HEK293T (cell line): ENCODE data around the gene DPY19L3.

Experiments
- CTCF ChIA-PET: fragments of 350-600 bp; formaldehyde crosslinking; extraction: SDS; loops from one replicate; lab custom pipeline; 2021; ENCODE audit warnings: antibody characterized with exemption, inconsistent platforms; lab: Yijun Ruan, JAX
- POLR2A ChIA-PET: fragments of 350-600 bp; formaldehyde crosslinking; extraction: SDS; loops from one replicate; lab custom pipeline; 2020; ENCODE audit warnings: antibody characterized with exemption, inconsistent platforms; lab: Yijun Ruan, JAX
- DNase-seq: peaks from one replicate; pipeline ENCODE4 v3.0.0; 2012; ENCODE audit warnings: mixed read lengths; ENCODE audit errors: extremely low spot score
- ARNT ChIP-seq: fragments of 450-650 bp; IDR thresholded peaks from 2 replicates; pipeline ENCODE4 v1.6.1; 2017; ENCODE audit warnings: mild to moderate bottlenecking
- BHLHE40 ChIP-seq: fragments of 450-650 bp; IDR thresholded peaks from 2 replicates; pipeline ENCODE4 v1.6.1; 2016; ENCODE audit warnings: mild to moderate bottlenecking, moderate library complexity, borderline replicate concordance
- CTBP1 ChIP-seq: fragments of 450-650 bp; IDR thresholded peaks from 2 replicates; pipeline ENCODE4 v1.6.1; 2016; ENCODE audit warnings: borderline replicate concordance
- ELF4 ChIP-seq: fragments of 450-650 bp; IDR thresholded peaks from 2 replicates; pipeline ENCODE4 v1.6.1; 2017; ENCODE audit warnings: antibody characterized with exemption
- FOXA1 ChIP-seq: fragments of 450-650 bp; IDR thresholded peaks from 2 replicates; pipeline ENCODE4 v1.6.1; 2016; ENCODE audit warnings: mild to moderate bottlenecking
- FOXK2 ChIP-seq: fragments of 450-650 bp; IDR thresholded peaks from 2 replicates; pipeline ENCODE4 v1.6.1; 2016; ENCODE audit warnings: mild to moderate bottlenecking
- FOXM1 ChIP-seq: fragments of 450-650 bp; IDR thresholded peaks from 2 replicates; pipeline ENCODE4 v1.6.1; 2017; ENCODE audit warnings: mild to moderate bottlenecking, borderline replicate concordance
- HDGF ChIP-seq: fragments of 450-650 bp; IDR thresholded peaks from 2 replicates; pipeline ENCODE4 v1.6.1; 2017; ENCODE audit warnings: antibody characterized with exemption, borderline replicate concordance
- L3MBTL2 ChIP-seq: fragments of 450-650 bp; conservative IDR thresholded peaks from 2 replicates; pipeline ENCODE4 v1.6.1; 2016; ENCODE audit warnings: mild to moderate bottlenecking
- LEF1 ChIP-seq: fragments of 450-650 bp; IDR thresholded peaks from 2 replicates; pipeline ENCODE4 v1.6.1; 2017; ENCODE audit warnings: mild to moderate bottlenecking, borderline replicate concordance
- NFRKB ChIP-seq: fragments of 450-650 bp; IDR thresholded peaks from 2 replicates; pipeline ENCODE4 v1.6.1; 2016; ENCODE audit warnings: mild to moderate bottlenecking, moderate library complexity
- SP1 ChIP-seq: fragments of 450-650 bp; IDR thresholded peaks from 2 replicates; pipeline ENCODE4 v1.6.1; 2017
- SUZ12 ChIP-seq: fragments of 450-650 bp; IDR thresholded peaks from 2 replicates; pipeline ENCODE4 v1.6.1; 2016; ENCODE audit warnings: mild to moderate bottlenecking
- TARDBP ChIP-seq: fragments of 450-650 bp; IDR thresholded peaks from 2 replicates; pipeline ENCODE4 v1.6.1; 2016
- ZNF384 ChIP-seq: fragments of 450-650 bp; IDR thresholded peaks from 2 replicates; pipeline ENCODE4 v1.6.1; 2016
- TF ChIP-seq, protein P1 (sequence below): fragments of 450-650 bp; IDR thresholded peaks from 2 replicates; pipeline ENCODE4 v1.6.1; 2016

DPY19L3 gene

DNA sequence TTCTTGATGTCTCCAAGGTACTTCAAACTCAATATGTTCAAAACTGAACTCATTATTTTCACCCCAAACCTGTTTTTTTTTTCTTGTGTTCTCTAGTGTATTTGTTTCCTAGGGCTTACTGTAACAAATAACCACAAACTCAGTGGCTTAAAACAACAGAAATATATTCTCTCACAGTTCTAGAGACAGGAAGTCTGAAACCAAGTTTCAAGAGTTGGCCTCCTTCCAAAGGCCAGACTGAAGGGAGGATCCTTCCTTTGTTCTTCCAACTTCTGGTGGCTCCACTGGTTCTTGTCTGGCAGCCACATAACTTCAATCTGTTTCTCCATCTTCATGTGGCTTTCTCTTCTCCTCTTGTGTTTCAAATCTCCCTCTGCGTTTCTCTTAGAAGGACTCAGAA lies 113.5 kb downstream of the DPY19L3 start:
- ChIA-PET CTCF (no interaction called here), POLR2A (no interaction called here)
- DNase-seq: no peak
- TF ChIP-seq FOXK2: no peak
- TF ChIP-seq BHLHE40: no peak
- no peak for TF ChIP-seq HDGF
- no peak for TF ChIP-seq SUZ12
- no peak for TF ChIP-seq FOXA1
- no peak for TF ChIP-seq CTBP1
- TF ChIP-seq ARNT: no peak
- no peak for TF ChIP-seq L3MBTL2
- TF ChIP-seq, protein P1, sequence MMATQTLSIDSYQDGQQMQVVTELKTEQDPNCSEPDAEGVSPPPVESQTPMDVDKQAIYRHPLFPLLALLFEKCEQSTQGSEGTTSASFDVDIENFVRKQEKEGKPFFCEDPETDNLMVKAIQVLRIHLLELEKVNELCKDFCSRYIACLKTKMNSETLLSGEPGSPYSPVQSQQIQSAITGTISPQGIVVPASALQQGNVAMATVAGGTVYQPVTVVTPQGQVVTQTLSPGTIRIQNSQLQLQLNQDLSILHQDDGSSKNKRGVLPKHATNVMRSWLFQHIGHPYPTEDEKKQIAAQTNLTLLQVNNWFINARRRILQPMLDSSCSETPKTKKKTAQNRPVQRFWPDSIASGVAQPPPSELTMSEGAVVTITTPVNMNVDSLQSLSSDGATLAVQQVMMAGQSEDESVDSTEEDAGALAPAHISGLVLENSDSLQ: no peak
- TF ChIP-seq NFRKB: no peak
- TF ChIP-seq LEF1: no peak
- no peak for TF ChIP-seq FOXM1
- no peak for TF ChIP-seq ZNF384
- no peak for TF ChIP-seq ELF4
- TF ChIP-seq SP1: no peak
- TF ChIP-seq TARDBP: no peak

DNA sequence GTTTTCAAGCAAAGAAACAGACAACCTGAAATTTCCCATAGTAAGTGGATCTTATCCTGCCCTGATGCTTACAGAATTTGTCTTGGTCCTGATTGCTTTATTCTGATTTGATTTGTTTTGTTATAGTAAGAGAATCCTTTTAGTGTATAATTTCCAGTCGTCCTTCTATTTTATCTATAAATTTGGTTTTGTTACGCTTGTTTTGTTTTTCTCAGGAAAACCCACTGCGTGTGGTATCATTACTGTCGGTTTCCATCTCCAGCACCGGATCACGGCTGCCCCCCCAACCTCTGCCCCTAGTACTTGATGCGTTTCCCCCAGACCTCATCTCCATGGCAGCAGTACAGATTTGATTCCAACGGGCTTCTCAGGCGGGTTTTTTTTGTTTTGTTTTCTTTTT lies 117.4 kb downstream of the DPY19L3 start:
- no peak for DNase-seq
- TF ChIP-seq L3MBTL2: no peak
- no peak for TF ChIP-seq FOXM1
- ChIA-PET POLR2A (no interaction called here), CTCF (no interaction called here)

DNA sequence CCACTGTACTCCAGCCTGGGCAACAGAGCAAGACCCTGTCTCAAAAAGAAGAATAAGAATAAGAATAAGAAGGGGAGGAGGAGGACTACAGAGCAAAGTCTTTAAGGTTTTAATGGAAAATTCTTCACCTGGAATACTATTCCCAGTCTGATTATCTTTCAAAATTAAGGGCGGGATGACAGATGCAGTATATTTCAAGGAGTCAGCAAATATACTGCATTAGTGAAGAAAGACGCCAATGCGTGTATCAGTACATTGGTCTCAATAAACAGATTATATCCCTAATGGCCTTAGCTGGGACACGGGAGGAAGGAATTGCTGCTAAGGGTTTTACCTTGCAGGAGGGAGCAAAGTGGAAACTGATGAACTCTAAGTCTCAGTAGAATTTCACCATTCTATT lies 121.3 kb downstream of the DPY19L3 start:
- no peak for DNase-seq
- ChIA-PET POLR2A (no interaction called here), CTCF (no interaction called here)
- no peak for TF ChIP-seq CTBP1
- TF ChIP-seq ARNT: no peak
- TF ChIP-seq HDGF: no peak
- TF ChIP-seq ZNF384: no peak
- TF ChIP-seq TARDBP: no peak
- TF ChIP-seq BHLHE40: no peak
- TF ChIP-seq FOXA1: no peak
- TF ChIP-seq FOXM1: no peak
- no peak for TF ChIP-seq L3MBTL2
- TF ChIP-seq FOXK2: no peak
- no peak for TF ChIP-seq ELF4
- TF ChIP-seq SUZ12: no peak
- TF ChIP-seq LEF1: no peak
- TF ChIP-seq NFRKB: no peak
- no peak for TF ChIP-seq SP1
- TF ChIP-seq, protein P1: no peak

DNA sequence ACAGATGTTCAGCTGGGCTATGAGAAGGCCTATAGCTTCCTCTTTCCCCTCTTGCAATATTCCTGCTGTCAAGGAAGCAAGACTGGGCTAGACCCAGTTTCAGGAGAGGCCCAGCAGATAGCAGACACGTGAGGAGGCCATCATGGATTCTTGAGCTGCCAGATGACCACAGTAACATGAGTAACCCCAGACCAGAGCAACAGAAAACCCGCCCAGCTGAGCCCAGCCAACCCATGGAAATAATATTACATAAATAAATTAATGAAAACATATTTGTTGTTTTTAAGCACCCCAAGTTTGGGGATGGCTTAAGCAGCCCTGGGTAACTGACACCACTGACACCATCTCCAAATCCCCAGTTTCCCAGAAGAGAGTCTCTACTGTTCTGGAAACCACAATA lies 125.2 kb downstream of the DPY19L3 start:
- ChIA-PET POLR2A (no interaction called here), CTCF (no interaction called here)
- TF ChIP-seq SUZ12: no peak
- TF ChIP-seq HDGF: no peak
- no peak for DNase-seq

DNA sequence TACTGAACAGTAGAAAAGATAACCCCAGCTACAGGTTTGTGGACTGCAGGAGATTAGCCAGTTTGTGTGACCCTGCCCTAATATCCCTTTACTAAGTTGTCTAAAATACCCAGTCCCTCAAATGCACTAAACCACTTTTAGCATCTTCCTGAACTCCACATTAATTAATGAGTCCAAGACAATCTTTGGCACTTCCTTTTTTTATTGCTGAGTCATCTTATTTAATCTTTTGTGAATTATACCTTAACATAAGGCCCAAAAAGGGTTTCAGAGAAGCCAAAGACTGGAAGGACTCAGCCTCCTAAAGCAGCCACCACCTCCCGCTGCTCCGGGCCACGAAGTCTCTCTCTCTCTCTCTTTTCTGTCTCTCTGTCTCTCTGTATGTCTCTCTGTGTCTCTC lies 126.7 kb downstream of the DPY19L3 start:
- CTCF ChIA-PET: no interaction called here
- no peak for DNase-seq
- POLR2A ChIA-PET: no interaction called here
- TF ChIP-seq HDGF (no peak), NFRKB (no peak), SP1 (no peak), FOXM1 (no peak)
- TF ChIP-seq, protein P1: no peak
